ENCODE data around the gene SKI.
"Not testable (repeated sequence)": the region's sequence is repeated elsewhere in the genome, so short reads cannot be mapped to it uniquely, and the experiment has no call there.

SKI gene

DNA sequence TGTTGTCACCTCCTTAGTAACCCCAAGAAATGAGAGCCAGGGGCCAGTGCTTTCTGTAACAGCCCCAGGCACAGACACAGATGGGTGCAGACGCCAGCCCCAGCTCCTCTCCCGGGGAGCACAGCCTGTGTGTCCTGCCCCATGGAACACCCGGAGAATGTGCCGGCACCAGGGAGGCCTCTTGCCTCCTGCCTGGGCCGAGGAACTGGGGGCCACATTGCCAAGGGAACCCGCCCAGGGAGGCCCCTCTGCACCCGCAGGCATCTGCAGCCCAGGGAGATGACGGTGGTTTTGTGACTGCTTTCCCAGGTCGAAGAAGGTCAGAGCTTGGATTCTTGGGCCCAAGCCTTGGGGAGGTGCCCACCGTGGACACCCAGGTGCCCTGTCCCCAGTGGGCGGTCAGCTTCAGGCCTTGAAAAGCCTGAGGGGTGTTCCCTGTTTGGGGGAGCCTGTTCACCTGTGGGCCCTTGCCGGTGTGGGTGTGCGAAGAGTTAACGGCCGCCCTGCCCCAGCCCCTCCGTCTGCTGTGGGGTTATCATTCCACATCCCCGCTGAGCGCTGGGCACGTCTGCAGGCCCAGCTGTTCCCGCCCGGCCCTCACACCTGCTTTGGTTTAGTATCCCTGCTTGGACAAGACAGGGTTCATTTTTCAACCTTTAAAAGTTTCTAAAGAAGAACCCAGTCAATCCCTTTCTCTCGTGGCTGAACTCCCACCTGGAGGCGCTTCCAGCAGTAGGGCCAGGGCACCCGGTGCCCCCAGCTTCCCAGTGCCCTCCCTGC, 100.7 kb downstream of the SKI start:
- TF ChIP-seq, protein P1, sequence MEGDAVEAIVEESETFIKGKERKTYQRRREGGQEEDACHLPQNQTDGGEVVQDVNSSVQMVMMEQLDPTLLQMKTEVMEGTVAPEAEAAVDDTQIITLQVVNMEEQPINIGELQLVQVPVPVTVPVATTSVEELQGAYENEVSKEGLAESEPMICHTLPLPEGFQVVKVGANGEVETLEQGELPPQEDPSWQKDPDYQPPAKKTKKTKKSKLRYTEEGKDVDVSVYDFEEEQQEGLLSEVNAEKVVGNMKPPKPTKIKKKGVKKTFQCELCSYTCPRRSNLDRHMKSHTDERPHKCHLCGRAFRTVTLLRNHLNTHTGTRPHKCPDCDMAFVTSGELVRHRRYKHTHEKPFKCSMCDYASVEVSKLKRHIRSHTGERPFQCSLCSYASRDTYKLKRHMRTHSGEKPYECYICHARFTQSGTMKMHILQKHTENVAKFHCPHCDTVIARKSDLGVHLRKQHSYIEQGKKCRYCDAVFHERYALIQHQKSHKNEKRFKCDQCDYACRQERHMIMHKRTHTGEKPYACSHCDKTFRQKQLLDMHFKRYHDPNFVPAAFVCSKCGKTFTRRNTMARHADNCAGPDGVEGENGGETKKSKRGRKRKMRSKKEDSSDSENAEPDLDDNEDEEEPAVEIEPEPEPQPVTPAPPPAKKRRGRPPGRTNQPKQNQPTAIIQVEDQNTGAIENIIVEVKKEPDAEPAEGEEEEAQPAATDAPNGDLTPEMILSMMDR (IDR thresholded peaks at IDR 0.05; ENCODE audit: low read depth, low read length, missing control alignments) = no peak
- no peak for DNase-seq (ENCODE audit: low read depth)
- H3K4me3 ChIP-seq (ENCODE audit: low read depth, low read length) = no peak overlapping the region

DNA sequence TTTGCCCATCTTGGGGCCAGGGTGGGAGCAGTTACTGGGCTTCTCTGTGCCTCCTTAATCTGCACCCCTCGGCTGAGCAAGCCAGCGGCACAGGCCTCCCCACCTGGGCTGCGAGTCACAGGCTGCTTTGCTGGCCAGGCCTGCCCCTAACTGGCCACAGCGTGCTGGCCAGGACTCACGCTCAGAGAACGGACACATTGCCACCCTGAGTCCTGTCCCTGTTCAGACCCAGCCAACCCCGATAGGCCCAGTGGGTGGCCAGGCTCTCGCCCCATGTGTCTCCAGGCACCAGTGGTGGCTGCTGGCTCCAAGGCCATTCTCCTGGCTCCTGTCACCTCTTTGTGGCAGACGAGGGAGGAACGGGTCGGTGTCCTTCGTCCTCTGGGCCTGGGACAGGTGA, 101.9 kb downstream of the SKI start:
- no peak overlapping the region for H3K4me3 ChIP-seq (ENCODE audit: low read depth, low read length)
- TF ChIP-seq, protein P1 (IDR thresholded peaks at IDR 0.05; ENCODE audit: low read depth, low read length, missing control alignments) = no peak

DNA sequence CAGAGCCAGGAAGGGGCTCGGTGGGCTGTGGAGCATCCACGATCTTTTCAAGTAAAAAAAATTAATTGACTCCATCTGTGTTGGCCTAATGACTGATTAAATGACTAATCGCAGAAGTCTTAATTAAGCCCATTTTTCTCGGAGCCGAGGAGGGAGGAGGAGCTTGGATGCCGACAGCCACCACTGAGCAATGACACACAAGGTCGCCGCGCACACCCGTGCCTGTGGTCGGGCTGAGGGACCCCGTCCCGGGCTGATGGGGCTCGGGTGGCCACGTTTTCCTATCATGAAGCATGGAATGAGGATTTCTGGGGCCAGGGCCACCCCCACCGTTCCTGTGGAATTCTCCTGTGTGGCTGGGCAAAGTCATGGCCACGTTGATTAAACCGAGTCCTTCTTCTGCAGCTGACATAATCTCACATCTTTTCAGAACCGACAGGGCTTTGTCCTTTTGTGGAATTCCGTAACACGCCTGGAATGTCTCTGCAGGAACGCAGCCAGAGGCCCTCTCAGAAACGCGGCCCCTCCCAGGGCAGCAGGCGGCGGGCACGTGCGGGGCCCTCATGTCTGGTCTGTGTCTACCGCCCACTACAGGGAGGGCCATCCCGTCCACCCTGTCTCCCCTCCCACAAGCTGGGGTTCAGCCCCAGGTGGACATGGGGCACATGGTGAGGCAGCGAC, 102.5 kb downstream of the SKI start:
- no peak overlapping the region for H3K4me3 ChIP-seq (ENCODE audit: low read depth, low read length)
- TF ChIP-seq, protein P1 (IDR thresholded peaks at IDR 0.05; ENCODE audit: low read depth, low read length, missing control alignments) = no peak
- DNase-seq (ENCODE audit: low read depth) = no peak

More for the DNA sequence above, 101.9 kb downstream of the SKI start:
- no peak for DNase-seq (ENCODE audit: low read depth)

DNA sequence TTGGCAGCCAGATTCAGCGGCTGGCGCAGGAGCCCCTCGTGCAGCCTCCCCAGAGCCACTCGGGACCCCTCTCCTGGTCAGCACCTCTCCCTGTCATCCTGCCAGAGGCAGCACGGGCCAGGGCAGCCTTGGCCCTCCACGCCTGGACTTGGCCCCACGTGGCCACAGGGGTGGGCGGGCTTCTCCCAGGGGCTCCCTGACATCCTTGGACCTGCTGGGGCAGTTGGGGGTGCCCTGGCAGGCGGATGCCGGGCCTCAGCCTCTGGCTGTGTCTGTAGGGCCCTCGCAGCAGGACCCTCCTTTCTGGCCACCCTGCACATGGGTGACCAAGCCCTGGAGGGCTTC, 103.1 kb downstream of the SKI start:
- no peak overlapping the region for H3K4me3 ChIP-seq (ENCODE audit: low read depth, low read length)
- TF ChIP-seq, protein P1 (IDR thresholded peaks at IDR 0.05; ENCODE audit: low read depth, low read length, missing control alignments) = no peak
- no peak for DNase-seq (ENCODE audit: low read depth)

DNA sequence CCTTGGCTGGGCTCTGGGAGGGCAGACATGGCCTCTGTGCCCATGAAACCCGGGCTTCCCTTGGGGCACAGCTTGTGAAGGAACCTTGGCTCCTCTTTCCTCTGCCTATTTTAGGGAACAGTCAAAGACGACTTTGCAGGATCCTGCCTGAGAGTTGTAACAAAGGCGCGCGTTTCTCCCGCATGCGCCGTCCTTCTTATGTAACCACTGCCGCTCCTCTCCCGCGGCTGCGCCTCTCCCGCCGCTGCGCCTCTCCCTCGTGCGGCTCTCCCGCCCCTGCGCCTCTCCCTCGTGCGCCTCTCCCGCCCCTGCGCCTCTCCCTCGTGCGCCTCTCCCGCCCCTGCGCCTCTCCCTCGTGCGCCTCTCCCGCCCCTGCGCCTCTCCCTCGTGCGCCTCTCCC, 103.5 kb downstream of the SKI start:
- DNase-seq (ENCODE audit: low read depth); H3K4me3 ChIP-seq (ENCODE audit: low read depth, low read length): not testable (repeated sequence)

DNA sequence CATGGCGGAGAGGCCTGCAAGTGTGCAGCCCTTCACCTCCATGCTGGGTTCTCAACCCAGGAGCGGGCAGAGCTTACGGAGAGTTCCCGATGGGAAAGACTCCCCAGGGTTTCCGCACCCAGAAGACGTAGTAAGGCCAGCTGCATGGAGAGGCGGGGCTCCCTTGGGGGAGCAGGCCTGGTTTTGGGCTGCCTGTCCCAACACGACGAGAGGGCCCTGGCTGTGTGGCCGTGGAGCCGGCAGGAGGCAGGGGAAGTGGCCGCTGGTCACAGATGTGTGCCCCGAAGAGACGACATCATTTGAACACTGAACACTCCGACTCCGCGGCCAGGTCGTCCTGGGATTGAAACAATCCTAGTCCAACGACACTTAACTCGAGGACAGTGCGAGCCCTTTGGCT, 106.2 kb downstream of the SKI start:
- H3K4me3 ChIP-seq (ENCODE audit: low read depth, low read length) = no peak overlapping the region
- TF ChIP-seq, protein P1 (IDR thresholded peaks at IDR 0.05; ENCODE audit: low read depth, low read length, missing control alignments) = no peak
- DNase-seq (ENCODE audit: low read depth) = no peak

DNA sequence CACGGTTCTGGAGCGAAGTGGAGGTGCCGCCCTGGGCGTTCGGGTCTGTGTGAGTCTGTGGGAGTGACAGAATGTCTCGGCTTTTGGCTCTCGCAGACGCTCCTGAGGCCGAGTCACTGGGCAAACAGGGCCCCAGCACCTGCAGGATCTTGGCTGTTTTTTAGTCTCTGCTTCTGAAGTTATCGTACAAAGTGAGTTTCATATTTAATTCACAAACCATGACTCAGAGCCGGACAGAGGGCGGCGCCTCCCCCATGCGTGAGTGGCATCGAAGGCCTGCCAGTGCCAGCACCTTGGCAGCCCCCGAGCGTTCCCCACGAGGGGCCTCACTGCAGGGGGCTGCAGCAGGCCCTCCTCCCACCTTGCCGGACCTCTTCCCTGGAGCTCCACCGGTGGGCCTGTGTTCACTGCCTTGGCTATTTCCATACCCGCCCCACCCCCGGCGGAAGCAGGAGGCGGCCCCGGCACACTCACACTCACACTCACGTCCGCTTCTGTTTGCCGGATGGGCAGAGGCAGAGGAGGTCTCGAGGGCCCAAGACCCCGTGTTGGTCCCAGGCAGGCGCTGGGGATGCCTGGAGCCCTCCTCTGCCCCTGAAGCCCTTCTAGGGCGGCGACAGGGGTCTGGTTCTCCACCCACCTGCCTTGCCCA, 106.9 kb downstream of the SKI start:
- no peak overlapping the region for H3K4me3 ChIP-seq (ENCODE audit: low read depth, low read length)
- no peak for DNase-seq (ENCODE audit: low read depth)
- TF ChIP-seq, protein P1 (IDR thresholded peaks at IDR 0.05; ENCODE audit: low read depth, low read length, missing control alignments) = no peak
